HG02852 (cell line): ENCODE measurements around the gene CHPF.
A peak's percentile ranks its signal among the peaks of the same experiment; 100 is the strongest.

Source experiments
- ATAC-seq: cut with Tn5 transposase; IDR thresholded peaks from one replicate; pipeline ENCODE4 v1.9.1; 2021; ENCODE audit warnings: mild to moderate bottlenecking, moderate library complexity; ENCODE audit not compliant: unreplicated experiment

Gene CHPF, protein sequence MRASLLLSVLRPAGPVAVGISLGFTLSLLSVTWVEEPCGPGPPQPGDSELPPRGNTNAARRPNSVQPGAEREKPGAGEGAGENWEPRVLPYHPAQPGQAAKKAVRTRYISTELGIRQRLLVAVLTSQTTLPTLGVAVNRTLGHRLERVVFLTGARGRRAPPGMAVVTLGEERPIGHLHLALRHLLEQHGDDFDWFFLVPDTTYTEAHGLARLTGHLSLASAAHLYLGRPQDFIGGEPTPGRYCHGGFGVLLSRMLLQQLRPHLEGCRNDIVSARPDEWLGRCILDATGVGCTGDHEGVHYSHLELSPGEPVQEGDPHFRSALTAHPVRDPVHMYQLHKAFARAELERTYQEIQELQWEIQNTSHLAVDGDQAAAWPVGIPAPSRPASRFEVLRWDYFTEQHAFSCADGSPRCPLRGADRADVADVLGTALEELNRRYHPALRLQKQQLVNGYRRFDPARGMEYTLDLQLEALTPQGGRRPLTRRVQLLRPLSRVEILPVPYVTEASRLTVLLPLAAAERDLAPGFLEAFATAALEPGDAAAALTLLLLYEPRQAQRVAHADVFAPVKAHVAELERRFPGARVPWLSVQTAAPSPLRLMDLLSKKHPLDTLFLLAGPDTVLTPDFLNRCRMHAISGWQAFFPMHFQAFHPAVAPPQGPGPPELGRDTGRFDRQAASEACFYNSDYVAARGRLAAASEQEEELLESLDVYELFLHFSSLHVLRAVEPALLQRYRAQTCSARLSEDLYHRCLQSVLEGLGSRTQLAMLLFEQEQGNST

DNA sequence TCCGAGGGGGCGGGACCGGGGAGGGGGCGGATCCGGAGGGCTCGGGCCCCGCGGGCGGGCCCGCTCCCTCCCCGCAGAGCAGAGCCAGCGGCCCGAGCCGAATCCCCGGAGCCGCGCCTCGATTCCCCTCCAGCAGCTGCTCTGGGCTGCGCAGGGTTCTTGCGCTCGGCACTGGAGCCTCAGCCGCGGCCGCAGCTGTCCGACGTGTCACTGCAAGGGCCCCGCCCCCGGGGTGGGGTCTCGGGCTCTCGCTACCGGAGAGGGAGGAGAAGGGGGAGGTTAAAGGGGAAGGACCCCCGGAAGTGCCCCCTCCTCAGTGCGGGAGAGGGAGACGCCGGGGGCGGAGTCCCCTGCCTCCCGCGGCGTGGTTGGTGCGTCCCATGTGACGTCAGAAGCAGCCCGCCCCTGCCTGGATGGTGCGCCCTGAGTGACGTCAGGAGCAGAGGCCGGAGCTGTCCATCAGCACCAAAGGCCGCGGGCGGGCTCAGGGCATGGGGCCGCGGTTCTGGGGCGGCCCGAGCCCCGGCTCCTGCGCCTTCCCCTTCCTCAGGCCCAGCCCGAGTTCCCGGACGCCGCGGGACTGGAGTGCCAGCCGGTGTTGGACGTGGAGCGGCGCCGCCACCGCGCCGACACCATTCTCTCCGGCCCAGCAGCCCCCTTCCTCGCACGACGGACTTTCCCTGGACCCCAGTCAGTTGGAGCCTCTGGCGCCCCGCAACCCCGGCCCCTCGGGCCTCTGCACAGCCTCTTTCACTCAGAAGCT is at the start of gene CHPF, which contains the start of gene TMEM198:
TSS of gene CHPF (minus strand) at position 214 of the 763 bp plus-strand sequence. CDS start 271 bp downstream, outside the sequence.
TSS of gene TMEM198 (plus strand) at position 433 of the 763 bp plus-strand sequence. CDS start 700 bp downstream, outside the sequence.
- ATAC-seq = peak; percentile 71

DNA sequence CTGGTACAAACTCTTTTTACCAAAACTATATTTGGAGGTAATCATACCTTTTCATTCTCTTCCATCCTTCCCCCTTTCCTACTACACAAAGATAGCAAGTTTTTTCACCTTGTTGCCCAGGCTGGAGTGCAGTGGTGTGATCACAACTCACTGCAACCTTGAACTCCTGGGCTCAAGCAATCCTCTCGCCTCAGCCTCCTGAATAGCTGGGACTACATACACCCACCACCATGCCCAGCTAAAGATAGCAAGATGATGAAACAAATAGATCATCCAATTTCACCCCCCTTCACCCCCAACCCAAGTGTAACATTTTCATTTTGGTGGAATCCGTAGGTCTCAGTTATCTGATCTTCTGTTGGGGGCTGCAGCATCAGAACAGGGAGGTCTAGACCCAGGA is 49.5 kb upstream of the CHPF start:
- no peak for ATAC-seq

GRCh38 chr2:219592736-219593135 is 49.1 kb upstream of the CHPF start:
- ATAC-seq = no peak

DNA sequence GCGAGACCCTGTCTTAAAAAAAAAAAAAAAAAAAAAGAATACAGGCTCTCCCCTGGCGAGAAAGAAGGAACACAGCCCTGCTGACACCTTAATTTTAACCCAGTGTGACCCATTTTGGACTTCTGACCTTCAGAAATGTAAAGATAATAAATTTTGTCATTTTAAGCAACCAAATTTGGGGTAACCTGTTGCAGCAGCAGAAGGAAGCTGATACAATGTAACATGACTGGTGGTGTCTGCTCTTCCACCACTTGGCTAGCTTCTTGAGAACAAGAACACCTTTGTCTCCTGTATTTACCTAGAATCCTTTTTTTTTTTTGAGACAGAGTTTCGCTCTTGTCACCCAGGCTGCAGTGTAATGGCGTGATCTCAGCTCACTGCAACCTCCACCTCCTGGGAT is 47.5 kb upstream of the CHPF start:
- ATAC-seq = no peak

DNA sequence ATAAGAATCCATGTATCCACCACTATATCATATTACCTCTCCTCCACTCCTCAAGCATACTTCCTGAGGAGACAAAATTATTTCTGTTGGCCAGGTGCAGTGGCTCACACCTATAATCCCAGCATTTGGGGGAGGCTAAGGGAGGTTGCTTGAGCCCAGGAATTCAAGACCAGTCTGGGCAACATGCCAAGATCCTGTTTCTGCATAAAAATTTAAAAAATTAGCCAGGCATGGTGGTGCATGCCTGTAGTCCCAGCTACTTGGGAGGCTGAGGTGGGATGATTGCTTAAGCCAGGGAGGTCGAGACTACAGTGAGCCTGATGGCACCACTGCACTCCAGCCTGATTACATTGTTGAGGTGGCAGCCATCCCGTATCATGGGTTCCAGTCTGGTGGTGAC is 37.7 kb upstream of the CHPF start:
- ATAC-seq = no peak

- no peak for ATAC-seq
Observed at GRCh38 chr2:219578811-219579613, 35.4 kb upstream of the CHPF start.

- ATAC-seq = no peak
Observed at GRCh38 chr2:219576505-219577388, 33.1 kb upstream of the CHPF start.

DNA sequence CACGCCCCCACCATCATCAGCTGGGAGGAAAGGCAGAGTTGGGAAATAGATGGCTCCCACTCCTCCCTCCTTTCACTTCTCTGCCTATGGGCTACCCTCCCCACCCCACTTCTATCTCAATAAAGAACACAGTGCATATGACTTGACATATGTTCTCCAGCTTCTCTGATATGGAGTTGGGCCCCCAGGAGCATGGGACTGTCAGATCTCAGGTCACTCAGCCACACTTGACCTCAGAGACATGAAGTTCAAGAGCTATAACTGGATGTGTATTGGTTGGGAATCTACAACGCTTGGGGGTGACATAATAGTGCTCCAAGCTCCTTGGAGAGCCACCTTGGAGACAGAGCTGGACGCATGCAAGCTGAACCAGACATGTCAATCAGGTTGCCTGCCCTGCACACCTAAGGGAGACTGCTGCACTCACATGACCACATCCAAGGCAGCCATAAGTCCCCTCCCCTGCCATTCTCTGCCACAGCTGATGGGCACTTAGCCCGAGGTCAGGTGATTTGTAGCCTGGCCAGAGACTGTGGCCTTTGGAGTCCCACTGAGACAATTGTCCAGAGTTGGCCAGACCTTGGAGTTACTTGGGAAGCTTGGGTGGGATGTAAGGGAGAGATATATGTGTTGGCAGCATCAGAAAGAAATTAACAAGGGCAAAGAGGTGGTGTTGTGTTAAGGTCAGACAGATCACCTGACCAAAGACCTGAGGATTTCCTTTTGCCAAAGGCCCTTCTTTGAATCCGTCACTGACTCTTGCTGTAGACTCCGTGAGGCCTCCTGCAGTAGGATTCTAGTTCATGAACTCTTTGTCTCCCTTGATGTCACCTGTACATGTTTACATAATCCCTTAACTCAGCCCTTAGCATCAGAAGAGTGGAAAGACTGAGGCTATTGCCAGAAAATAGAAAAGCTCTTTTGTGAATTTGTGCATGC is 32.2 kb upstream of the CHPF start:
- no peak for ATAC-seq

DNA sequence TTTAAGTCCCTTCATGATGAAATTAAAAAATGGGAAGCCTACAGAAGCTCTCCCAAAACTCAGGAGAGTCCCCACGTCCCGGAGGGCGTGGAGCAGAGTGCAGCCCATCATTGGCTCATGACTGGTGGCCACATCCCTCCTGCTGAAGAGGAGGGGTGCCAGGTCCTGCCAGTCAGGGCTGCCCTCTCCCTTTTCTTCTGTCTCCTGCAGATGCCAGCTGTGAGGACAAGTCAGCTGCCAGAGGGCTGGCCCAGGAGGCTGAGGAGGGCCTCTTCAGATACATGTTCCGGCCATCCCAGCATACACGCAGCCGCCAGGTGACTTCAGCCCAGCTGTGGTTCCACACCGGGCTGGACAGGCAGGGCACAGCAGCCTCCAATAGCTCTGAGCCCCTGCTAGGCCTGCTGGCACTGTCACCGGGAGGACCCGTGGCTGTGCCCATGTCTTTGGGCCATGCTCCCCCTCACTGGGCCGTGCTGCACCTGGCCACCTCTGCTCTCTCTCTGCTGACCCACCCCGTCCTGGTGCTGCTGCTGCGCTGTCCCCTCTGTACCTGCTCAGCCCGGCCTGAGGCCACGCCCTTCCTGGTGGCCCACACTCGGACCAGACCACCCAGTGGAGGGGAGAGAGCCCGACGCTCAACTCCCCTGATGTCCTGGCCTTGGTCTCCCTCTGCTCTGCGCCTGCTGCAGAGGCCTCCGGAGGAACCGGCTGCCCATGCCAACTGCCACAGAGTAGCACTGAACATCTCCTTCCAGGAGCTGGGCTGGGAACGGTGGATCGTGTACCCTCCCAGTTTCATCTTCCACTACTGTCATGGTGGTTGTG is 31.1 kb upstream of the CHPF start:
- ATAC-seq = no peak

GRCh38 chr2:219573166-219573565 is 29.6 kb upstream of the CHPF start:
- ATAC-seq = no peak

GRCh38 chr2:219572237-219573001 is 28.8 kb upstream of the CHPF start, which contains the start of gene INHA:
TSS of gene INHA (plus strand) at chr2:219572310. CDS start at chr2:219572375, 65 bp downstream.
- no peak for ATAC-seq

DNA sequence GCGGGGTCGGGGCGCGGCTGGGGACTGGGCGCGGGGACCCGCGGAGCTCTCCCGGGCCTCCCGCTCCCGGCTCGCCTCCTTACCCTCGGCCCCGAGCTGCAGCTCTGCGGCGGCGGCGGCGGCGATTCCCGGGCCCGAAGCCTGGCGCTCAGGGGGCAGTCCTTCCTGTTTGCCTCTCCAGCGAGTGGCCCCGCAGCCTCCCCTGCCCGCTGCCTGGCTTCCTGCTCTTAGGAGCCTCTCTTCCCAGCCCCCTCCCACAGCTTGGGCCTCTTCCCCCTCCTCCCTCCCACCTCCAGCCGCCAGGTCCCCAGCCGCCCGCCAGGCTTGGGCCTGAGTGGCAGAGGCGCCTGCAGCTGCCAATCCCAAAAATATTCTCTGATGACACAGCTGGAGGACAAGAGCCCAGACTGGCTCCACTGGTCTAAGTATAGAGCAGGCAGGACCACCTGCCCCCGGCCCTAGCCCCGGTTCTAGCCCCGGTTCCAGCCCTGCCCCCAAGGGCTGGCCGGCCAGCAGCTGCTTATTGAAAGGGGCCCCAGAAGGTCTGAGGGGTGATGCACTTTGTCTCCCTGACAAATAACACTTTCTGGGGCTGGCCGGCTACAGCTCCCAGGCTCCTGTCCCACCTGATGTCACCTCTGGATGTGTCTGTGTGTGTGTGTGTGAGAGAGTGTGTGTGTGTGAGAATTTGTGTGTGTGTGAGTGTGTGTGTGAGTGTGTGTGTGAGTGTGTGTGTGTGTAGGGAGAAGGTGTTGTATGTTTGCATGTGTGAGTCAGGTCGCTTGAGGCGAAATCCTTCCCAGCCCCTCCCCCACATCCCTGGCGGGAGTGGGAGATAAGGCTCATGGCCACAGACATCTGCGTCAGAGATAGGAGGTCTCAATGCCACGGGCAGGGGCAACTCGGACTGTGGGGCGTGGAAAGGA is 28.0 kb upstream of the CHPF start, which contains the start of gene OBSL1:
TSS of gene OBSL1 (minus strand) at position 229 of the 926 bp plus-strand sequence. CDS start 307 bp downstream, outside the sequence.
- ATAC-seq = no peak

DNA sequence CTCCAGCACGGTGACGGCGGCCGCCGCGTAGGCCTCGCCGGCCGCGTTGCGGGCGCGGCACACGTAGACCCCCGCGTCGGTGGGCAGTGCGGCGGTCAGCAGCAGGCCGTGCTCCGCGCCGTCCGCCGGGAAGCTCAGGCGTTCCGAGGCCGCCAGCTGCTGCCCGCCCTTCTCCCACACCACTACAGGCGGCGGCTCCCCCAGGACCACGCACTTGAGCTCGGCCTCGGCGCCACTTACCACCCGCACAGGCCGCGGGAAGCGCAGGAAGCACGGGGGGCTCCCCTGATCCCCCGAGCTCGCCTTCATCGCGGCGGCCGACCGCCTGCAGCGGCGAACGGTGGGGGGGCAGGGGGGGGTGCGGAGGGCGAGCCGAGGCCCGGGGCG is 27.3 kb upstream of the CHPF start:
- no peak for ATAC-seq

- no peak for ATAC-seq
Observed at GRCh38 chr2:219570194-219570923, 26.8 kb upstream of the CHPF start.

- ATAC-seq = no peak
Observed at GRCh38 chr2:219569635-219570034, 26.0 kb upstream of the CHPF start.
